ELF-1 (cell line): ENCODE results near the gene KERA.
"Not testable (repeated sequence)": the region's sequence is repeated elsewhere in the genome, so short reads cannot be mapped to it uniquely, and the experiment has no call there.

ENCODE experiments used
- DNase-seq: peaks from one replicate; pipeline ENCODE4 v3.0.0-alpha.2; 2016; ENCODE audit warnings: low read depth, low spot score

KERA gene, protein sequence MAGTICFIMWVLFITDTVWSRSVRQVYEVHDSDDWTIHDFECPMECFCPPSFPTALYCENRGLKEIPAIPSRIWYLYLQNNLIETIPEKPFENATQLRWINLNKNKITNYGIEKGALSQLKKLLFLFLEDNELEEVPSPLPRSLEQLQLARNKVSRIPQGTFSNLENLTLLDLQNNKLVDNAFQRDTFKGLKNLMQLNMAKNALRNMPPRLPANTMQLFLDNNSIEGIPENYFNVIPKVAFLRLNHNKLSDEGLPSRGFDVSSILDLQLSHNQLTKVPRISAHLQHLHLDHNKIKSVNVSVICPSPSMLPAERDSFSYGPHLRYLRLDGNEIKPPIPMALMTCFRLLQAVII

DNA sequence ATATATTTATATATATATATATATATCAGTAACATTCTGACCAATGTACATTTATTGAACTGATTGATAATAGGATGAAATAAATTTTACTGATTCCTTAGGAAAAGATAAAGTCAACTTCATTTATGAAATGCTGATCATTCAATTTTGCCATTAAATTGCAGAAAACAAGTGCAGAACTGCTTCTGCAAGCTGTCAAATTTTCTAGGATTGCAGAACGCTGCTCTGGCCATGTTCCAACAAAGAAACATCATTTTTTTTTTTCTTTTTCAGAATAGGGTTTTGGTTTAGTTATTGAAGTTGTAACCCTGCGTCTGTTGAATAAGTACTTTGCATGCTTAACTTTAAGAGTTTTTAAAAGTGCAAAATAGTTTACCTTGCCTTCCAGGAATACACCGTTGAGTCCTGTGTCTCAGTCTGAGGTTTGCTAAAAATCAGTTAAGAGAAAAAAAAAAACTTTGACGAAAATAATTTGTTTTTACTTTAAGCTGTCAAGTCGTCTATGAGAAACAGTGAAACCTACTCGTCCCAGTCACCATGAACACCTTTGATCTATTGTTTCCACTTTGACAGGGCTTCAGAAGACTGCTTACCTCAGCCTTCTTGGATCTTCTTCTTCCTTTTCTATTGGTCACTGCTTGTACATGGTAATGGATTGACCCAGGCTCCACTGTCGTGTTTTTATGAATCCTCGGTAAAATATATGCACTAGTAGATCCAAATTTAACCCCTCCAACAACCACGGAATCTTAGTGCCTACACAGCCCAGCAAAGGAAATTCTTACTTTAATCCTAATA, at the start of gene KERA:
Gene KERA (minus strand): TSS at position 657 of the 798 bp plus-strand sequence. CDS start 1,743 bp downstream, outside the sequence.
- peak; percentile 4 for DNase-seq

DNA sequence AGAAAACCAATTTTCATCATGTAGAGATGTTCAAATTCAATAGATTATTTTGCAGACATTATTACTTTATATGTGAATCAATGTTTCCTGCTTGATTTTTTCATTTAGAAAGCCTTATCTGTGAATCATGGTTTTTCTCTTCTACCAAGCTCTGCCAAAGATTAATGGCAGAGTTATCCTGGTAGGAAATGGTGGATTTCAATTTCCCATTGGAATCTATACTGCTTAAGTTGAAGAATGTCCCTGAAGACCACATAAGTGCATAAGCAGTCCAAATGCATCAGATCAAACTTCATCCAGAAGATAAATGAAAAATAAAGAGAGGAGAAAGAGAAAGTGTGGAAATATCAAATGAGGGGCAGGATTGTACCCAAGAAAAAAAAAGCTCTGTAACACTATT, 48.5 kb upstream of the KERA start:
- DNase-seq, result no peak

DNA sequence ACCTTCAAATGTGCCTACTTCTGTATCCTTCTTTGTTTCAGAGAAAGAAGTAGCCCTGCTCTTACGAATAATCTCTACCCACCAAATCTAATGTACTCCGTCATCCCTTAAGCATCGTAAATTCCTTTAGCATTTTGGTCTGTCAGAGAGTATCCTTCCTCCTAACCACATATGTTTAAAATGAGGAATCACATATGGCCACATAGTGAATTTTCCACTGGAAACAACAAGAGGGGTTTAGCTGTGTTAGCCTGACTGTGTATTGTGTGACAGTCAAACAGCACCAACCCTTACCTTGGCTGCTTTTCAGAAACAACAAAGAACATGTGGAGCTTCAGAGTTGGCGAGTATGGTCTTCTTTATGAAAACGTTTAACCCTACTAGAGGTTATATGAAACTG, 48.0 kb upstream of the KERA start:
- no peak for DNase-seq

DNA sequence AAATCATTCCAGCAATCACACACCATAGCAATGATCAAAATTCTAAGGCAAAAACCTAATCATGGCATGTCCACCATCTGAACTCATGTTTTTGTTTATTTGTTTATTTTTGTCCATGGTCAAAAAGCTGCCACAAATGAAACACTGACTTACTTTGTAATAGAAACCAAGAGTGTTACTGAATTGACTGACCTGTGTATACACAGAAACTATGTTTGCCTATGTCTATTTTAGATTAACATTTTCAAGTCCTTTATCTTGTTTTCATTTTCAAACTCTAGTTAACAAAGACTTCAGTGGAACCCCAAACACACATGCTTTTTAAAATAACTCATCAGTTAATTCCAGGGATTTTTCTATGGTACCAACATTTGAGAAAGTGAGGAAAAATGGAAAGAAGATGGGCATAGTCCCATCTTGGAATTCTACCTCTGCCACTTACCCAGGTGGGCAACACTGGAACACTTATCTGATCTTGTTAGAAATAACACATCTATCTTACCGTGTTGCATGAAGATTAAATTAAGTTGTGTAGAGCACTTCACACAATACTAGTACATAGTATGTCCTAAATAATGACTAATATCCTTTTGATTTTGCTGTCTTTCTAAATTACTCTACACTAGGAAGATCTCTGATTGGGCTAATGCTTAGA, 47.1 kb upstream of the KERA start:
- DNase-seq, result no peak

DNA sequence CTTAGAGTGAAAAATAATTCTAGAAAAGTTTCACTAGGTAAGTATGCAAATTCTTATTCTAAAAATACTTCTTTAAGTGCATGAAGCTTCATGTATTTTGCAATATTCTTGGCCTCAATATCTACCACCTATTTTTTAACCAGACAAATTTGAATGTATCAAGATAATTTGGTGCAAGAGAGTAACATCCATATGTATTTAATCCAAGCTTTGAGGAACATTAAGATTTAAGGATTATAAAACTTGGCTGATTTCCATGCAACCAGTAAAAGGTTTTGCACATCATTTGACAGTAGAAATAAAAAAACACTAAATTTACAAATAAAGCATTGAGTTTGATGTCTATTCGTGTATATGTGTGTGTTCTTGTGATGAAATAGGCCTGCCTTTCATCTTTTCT, 45.8 kb upstream of the KERA start:
- no peak for DNase-seq

DNA sequence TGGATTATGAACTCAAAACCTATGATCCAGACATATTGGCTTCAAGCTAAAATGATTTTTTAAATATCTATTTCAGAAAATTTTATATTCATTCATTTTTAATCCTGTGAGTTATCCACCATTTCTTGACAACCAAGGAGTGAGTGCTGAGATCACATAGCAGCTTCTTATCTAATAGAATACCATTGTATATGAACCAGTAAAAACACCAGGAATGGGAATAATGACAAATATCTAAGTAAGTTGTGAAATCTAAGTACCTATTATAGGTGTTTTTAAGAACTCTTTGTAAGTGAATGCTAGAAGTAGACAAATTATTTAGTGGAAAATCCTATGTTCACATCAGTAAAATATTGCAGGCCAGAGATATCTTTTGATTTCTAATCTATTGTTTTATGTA, 45.3 kb upstream of the KERA start:
- no peak for DNase-seq

DNA sequence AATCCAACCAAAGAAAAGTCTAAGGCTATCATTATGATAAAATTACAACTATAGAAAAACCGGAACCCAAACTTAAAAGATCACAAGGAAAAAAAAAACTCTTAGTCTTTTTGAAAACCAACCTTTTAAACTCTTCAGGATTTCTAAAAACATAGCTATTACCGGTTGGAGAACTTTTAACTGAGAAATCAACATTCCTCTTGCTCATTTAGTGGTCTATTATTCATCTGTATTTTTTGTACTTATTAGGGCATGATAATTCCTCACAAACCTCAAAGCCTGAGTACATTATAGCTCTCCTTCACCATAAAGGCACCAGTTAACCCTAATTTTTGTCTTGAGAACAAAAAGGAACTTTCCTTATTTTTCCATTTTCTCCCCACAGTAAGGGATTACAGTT, 43.1 kb upstream of the KERA start:
- no peak for DNase-seq

DNA sequence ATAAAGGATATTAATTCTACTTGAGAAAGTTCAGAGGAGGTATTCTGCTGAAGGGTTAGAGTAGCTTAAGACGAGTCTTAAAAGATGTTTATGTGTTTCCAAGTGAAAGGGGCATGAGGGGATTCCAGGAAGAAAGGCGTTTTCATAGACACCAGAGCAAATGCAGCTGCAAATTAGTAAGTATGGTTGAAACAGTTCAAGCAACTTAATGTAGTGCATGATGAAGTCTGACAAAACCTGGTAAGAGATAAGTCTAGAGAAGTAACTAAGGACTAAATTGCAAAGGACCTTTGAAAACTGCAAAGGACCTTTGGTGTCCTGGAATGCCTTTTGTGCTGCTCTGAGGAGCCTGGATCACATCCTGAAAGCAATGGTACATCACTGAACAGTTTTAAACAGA, 42.0 kb upstream of the KERA start:
- DNase-seq, result no peak

DNA sequence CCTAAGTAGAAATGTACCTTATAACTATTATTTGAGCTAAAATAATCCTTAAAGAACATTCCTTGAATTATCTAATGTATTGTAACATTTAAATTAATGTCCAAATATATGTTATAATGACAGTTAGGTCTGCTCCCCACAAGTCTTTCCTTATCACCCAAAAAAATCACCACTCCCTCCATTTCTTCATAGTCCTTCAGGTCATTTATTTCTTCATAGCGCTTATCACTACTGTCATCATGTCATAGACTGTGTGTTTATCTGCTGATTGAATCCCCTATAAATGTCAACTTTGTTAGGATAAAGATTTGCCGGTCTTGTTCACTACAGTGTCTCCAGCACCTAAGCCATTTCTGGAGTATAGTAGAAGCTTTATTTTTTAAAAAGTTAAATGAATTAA, 41.5 kb upstream of the KERA start:
- no peak for DNase-seq

DNA sequence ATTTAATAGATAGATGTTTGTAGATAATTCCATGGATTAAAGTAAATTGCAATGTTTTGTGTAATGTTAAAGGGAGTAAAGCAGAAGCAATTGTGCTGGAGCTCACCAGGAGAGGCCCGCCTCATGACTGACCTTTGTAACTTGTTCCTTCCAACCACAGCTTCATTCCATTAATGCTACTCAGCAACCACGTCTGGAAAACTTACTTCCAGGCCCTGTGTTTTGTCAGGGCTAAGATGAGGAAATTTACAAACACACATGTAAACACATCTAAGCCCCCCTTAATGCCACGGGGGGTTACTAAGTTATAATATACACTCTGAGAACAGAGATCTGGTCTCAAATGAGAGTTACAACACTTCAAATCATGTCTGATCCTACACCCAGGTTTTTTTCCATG, 41.1 kb upstream of the KERA start:
- peak; percentile 29 for DNase-seq

DNA sequence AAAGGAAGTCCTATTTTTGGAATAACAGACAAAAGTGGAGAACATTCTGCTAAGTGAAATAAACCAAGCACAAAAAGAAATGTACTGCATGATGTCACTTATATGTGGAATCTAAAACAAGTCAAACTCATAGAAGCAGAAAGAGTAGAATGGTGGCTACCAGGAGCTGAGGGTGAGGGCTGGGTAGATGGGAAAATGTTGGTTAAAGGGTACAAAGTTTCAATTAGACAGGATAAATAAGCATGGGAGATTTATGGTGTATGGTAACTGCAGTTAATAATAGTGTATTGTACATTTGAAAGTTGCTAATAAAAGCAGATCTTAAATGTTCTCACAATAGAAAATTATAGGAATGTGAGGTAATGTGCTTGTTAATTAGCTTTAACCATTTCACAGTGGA, 40.6 kb upstream of the KERA start:
- no peak for DNase-seq

DNA sequence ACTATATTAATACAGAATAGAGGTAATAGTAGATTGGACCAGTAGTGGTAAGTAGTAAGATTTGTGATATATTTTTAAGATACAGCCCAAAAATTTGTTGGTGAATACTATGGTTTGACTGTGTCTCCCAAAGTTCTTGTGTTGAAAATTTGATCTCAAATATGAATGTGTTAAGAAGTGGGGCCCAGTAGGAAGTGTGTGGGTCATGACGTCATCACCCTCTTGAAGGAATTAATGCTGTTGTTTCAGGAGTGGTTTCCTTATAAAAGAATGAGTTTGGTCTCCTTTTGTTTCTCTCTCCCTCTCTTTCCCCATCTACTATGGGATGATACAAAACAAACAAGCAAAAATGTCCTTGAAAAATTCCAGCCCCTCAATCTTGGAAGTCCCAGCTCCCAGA, 37.1 kb upstream of the KERA start:
- DNase-seq, result no peak

DNA sequence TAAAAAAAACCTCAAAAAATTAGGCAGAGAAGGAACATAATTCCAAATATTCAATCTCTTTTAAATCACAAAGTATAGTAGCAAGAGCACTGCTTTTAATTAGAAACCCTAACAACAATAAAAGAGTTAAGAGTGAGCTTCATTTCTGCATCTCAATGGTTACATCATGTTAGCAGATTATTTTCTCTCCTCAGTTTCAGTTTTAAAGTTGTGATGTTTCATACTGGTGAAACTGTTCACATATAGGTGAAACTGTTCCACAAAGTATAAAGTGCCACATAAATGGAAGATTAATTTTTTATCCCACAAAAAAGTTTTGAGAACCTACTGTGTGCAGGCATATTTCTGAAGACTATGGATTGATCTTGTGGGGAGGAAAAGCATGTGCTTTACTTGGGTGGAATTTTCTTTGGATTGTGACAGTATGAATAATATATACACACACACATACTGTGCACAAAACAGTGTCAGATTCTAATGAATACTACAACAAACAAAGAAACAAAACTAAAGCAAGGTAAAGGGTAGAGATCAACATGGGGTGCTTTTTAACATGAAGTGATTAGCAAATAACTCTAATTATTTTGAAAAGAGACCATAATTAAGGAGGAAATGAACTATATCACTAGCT, 36.3 kb upstream of the KERA start:
- no peak for DNase-seq

DNA sequence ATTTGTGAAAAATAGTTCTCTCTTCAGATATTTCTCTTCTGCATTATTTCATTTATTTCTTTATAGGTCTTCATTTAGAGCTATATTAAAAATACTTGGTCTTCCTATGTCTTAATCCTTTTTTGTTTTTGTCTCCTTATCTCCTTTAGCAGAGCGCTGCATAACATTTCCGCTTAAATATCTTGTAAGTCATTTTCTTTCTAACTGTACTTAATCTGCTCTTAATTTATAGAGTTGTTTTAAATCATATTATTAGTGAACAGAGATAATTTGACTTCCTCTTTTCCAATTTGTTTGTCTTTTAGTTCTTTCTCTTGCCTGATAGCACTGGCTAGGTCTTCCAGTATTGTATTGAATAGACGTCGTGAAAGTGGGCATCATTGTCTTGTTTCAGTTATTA, 35.5 kb upstream of the KERA start:
- DNase-seq, result no peak

DNA sequence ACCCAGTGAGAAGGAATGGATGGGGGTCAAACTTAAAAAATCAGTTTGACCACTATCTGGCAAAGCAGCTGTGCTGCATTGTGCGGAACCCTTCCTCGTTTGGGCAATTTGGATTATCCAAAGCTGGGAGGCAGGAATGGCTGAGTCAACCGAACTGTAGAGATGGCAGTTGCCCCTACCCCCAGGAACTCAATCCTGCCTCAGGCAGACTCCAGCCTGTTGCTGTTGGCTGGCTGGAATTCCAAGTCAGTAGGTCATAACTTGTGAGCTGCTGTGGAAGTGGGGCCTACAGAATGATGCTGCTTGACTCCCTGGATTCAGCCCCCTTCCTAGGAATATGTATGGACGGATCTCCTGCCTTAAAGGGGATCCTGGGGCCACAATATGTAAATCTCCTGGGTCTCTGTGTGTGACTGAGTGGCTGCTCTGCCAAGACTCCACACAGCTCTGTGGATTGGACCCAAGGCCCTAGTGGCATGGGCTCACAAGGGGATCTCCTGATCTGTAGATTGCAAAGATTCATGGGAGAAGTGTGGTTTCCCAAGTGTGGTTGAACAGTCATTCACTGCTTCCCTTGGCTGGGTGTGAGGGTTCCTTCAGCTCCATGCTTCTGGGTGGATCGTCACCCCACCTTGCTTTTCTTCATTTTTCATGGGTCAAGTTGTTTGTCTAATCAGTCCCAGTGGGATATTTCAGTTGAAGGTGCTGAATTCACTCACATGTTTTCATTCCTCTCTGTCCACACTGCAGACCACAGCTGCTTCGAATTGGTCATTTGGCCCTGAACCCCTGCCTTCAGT, 34.3 kb upstream of the KERA start:
- peak; percentile 8 for DNase-seq

DNA sequence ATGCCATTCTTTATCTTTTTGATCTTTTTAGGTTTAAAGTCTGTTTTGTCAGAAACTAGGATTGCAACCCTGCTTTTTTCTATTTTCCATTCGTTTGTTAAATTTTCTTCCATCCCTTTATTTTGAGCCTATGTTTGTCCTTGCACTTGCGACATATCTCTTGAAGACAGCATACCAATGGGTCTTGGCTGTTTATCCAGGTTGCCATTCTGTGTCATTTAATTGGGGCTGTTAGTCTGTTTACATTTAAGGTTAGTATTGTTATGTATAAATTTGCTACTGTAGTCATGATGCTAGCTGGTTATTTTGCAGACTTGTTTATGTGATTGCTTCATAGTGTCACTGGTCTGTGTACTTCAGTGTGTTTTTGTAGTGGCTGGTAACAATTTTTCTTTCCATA, 32.1 kb upstream of the KERA start:
- not testable (repeated sequence) for DNase-seq

DNA sequence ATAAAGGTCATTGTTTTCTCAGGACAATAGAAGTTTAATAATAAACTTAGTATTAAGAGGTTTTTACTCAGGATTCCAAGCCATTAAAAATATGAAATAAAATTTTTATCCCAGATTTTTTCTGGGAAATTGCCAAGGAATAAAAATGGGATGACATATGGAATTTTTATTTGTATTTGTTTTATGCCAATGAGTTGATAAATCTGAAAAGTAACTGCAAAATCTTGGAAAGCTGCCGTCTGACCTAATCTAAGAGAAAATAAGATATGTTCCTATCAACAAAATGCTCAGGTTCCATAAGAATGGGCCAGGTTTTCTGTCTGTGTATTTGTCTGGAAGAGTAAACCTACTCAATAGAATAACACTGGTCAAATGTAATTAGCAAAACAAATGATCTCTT, 22.2 kb upstream of the KERA start:
- no peak for DNase-seq

DNA sequence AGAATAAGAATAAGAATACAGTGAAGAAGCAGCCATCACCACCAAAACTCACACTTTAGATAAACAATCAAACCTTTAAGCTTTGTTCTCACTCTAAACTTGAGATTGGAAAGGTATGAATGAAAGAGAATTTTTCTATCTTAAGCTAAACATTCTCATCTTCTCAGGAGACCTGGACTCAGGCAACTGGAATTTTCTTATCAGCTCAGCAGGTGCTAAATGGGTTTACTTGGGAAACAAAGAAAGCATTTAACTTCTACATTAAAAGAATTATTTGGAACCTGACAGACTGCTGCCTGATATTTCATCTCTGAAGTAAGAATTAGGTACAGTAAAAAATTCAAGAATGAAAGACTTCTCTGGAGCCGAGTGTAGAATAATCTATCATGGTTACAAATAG, 20.7 kb upstream of the KERA start:
- no peak for DNase-seq

DNA sequence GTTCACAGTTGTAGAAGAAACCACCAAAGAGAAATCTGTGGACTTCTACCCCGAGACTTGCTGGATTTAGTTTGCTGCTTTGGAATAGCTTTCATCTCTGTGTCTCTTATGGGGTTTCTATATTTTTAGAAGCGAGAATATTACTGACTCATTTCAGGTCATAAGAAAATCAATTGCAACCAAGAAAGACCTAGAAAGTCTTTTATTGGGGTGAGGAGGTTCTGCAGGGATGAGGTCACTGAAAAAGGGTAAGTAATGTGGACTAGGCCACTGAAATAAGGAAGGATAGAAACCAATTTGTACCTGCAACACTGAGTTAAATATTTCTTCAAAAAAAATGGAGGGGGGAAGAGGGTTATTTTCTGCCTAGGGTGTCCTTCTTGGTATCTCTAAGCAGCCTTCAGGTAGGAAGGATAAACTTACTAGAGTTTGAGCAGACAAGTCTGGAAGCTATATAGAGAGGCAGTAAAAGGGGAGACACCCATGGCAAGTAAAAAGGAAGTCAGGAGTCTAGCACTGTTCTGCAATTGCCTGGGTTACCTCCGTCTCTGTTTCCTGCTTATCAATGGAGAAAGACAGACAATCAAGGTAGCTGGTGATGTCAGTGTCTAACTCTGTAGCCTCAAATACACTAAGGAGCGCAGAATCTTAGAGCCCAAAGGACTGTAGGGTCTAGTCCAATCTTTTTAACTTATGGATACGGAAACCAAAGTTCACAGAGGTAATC, 19.6 kb upstream of the KERA start:
- DNase-seq, result no peak

DNA sequence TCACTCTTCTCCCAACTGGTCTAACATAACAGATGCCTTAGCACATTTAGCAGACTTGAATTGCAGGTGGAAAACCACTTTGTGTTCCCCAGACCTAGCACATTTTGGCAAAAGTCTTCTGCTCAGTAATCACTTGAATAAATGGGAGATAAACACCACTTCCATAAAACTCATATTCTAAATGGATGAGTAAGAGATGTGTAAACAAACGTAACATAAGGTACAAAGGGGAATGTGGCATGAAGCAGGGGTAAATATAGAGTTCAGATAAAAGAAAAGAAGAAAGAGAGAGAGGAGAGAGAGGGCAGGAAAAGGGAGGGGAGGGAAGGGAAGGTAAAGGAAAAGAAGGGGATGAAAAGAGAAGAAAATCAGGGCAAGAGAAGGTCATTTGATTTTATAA, 17.0 kb upstream of the KERA start:
- DNase-seq, result no peak
